ENCODE measurements around the gene DUSP22. TPM values are rescaled to one million over a fixed set of nuclear protein-coding genes. Genes with fewer than 3 reads are reported as not detected.

Gene DUSP22
- polyA plus RNA-seq, 1 experiment = 5.4 TPM

DNA sequence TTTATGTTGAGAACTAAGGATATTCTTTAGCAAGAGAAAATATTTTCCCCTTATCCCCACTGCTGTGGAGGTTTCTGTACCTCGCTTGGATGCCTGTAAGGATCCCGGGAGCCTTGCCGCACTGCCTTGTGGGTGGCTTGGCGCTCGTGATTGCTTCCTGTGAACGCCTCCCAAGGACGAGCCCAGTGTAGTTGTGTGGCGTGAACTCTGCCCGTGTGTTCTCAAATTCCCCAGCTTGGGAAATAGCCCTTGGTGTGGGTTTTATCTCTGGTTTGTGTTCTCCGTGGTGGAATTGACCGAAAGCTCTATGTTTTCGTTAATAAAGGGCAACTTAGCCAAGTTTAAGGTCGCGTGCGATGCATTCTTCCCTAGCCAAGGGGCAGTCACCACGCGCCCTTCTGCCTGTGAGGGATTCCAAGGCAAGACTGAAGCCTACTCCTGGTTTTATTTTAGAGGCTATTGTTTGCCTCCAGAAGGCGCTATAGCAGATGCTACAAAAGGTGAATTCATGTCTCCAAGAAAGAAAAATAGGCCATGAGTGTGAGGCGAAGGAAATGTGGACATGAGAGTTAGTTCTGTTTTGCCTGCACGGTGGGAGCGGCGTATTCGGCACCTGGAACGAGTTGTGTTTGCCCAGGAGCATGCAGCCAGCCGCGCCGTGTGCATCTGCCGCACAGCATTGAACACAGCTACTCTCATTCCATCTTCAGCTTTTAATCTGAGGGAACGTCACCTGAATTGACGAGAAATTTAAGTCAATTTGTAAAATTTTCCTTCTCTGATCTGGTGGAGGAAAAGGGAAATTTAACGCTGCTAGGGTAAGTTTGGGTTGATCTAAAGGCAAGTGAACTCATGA lies 59.0 kb downstream of the DUSP22 start:
- Histone ChIP-seq H3K9me3 (ENCODE audit: control insufficient read depth, insufficient read depth, low read length) (peaks cover 62% of the 10 kb centered on the region), H3K4me3 (ENCODE audit: low read depth, low read length) (no peak overlapping the region), H3K27me3 (ENCODE audit: control insufficient read depth, insufficient read depth, low read length) (no peaks in the 10 kb centered on the region), H3K27ac (ENCODE audit: low read depth, low read length) (no peak overlapping the region)
- ChIA-PET CTCF (no interaction called here), POLR2A (no interaction called here)
- TF ChIP-seq, protein P1, sequence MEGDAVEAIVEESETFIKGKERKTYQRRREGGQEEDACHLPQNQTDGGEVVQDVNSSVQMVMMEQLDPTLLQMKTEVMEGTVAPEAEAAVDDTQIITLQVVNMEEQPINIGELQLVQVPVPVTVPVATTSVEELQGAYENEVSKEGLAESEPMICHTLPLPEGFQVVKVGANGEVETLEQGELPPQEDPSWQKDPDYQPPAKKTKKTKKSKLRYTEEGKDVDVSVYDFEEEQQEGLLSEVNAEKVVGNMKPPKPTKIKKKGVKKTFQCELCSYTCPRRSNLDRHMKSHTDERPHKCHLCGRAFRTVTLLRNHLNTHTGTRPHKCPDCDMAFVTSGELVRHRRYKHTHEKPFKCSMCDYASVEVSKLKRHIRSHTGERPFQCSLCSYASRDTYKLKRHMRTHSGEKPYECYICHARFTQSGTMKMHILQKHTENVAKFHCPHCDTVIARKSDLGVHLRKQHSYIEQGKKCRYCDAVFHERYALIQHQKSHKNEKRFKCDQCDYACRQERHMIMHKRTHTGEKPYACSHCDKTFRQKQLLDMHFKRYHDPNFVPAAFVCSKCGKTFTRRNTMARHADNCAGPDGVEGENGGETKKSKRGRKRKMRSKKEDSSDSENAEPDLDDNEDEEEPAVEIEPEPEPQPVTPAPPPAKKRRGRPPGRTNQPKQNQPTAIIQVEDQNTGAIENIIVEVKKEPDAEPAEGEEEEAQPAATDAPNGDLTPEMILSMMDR (IDR thresholded peaks at IDR 0.05; ENCODE audit: low read depth, low read length) = no peak
- no peak for DNase-seq (ENCODE audit: low read depth, low spot score)

GRCh38 chr6:351867-352289 lies 59.6 kb downstream of the DUSP22 start:
- Histone ChIP-seq H3K4me3 (ENCODE audit: low read depth, low read length) (no peak overlapping the region), H3K9me3 (ENCODE audit: control insufficient read depth, insufficient read depth, low read length) (peaks cover 61% of the 10 kb centered on the region), H3K27ac (ENCODE audit: low read depth, low read length) (no peak overlapping the region), H3K27me3 (ENCODE audit: control insufficient read depth, insufficient read depth, low read length) (no peaks in the 10 kb centered on the region)
- TF ChIP-seq, protein P1 (IDR thresholded peaks at IDR 0.05; ENCODE audit: low read depth, low read length) = no peak
- no peak for DNase-seq (ENCODE audit: low read depth, low spot score)
- ChIA-PET CTCF (no interaction called here), POLR2A (no interaction called here)

DNA sequence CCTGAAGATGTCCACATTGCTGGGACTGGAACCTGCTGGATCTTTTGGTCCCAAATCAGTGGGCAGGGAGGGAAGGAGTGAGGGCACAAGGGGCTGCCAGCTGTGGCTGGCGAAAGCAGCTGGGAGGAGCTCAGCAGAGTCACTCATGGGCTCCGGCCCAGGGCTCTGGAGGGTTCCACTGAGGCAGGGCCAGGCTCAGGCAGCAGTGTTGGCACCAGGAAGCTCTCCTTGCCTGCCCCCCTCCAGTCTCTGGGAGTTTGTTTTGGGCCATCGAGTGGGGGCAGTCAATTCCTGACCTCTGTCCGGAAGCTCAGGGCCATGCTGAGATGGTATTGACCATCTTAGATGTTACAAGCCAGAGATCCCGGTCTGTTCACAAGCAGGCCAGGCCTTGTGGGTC lies 60.2 kb downstream of the DUSP22 start:
- TF ChIP-seq, protein P1 (IDR thresholded peaks at IDR 0.05; ENCODE audit: low read depth, low read length) = no peak
- no peak for DNase-seq (ENCODE audit: low read depth, low spot score)
- ChIA-PET CTCF (no interaction called here), POLR2A (no interaction called here)
- peaks cover 67% of the 10 kb centered on the region for H3K9me3 ChIP-seq (ENCODE audit: control insufficient read depth, insufficient read depth, low read length)
- H3K4me3 ChIP-seq (ENCODE audit: low read depth, low read length) = no peak overlapping the region
- H3K27ac ChIP-seq (ENCODE audit: low read depth, low read length) = no peak overlapping the region
- H3K27me3 ChIP-seq (ENCODE audit: control insufficient read depth, insufficient read depth, low read length) = peaks cover 2% of the 10 kb centered on the region

- Histone ChIP-seq H3K9me3 (ENCODE audit: control insufficient read depth, insufficient read depth, low read length) (peaks cover 68% of the 10 kb centered on the region), H3K27ac (ENCODE audit: low read depth, low read length) (no peak overlapping the region), H3K4me3 (ENCODE audit: low read depth, low read length) (no peak overlapping the region), H3K27me3 (ENCODE audit: control insufficient read depth, insufficient read depth, low read length) (peaks cover 2% of the 10 kb centered on the region)
- TF ChIP-seq, protein P1 (IDR thresholded peaks at IDR 0.05; ENCODE audit: low read depth, low read length) = no peak
- POLR2A ChIA-PET = no interaction called here
- DNase-seq (ENCODE audit: low read depth, low spot score) = no peak
- CTCF ChIA-PET = no interaction called here
Measured at GRCh38 chr6:352896-353470, 60.7 kb downstream of the DUSP22 start.

Measured in AG04450 (cell line).